ENCODE measurements around the gene IL4I1. TPM values are rescaled to one million over a fixed set of nuclear protein-coding genes. Genes with fewer than 3 reads are reported as not detected.

Gene IL4I1
- total and polyA plus RNA-seq, 2 of the 4 experiments (the other 2 are of a cell fraction), result 0.31 to 0.36 TPM

GRCh38 chr19:49843265-49843664, 53.4 kb downstream of the IL4I1 start:
- no peak overlapping the region for H3K9ac ChIP-seq (ENCODE audit: low read depth, low read length)
- peaks cover 6 to 35% of the 10 kb centered on the region in 2 experiments for H3K79me1 ChIP-seq (ENCODE audit: low read depth in 1 of 2, low read length in 2 of 2)
- no peak overlapping the region for H2AK5ac ChIP-seq (ENCODE audit: low read depth, low read length)
- no peak overlapping the region for H4K5ac ChIP-seq (ENCODE audit: low read depth, low read length)
- intact Hi-C loops (cut with micrococcal nuclease), result no loop called here
- peaks cover 24% of the 10 kb centered on the region for H3K36me3 ChIP-seq (ENCODE audit: control insufficient read depth, insufficient read depth, low read length)
- no peak overlapping the region for H2BK20ac ChIP-seq (ENCODE audit: low read depth, low read length)
- H2BK15ac ChIP-seq (ENCODE audit: low read depth, low read length), result no peak overlapping the region
- H4K91ac ChIP-seq (ENCODE audit: insufficient read depth, low read depth, low read length), result no peak overlapping the region
- CTCF ChIA-PET, result no interaction called here
- 83% methylated on average over 1 of the region's 3 CpGs; no CpG with 5 or more reads in 1 of the 2 experiments for WGBS, 2 experiments (ENCODE audit: extremely low coverage in 2 of 2, insufficient read length in 1 of 2)
- no peak overlapping the region for H4K8ac ChIP-seq (ENCODE audit: low read depth in 2 of 2, low read length in 2 of 2)
- no peak overlapping the region for H3K14ac ChIP-seq (replicated peaks; ENCODE audit: low read depth, low read length)
- POLR2A ChIA-PET (ENCODE audit: unreplicated experiment), result no interaction called here
- dilution Hi-C loops (cut with HindIII; ENCODE audit: low sequenced_read_pairs, unreplicated experiment), result no loop called here
- H3K27me3 ChIP-seq (ENCODE audit: control insufficient read depth, insufficient read depth, low read length), result no peaks in the 10 kb centered on the region
- no peak overlapping the region for H2AFZ ChIP-seq (replicated peaks; ENCODE audit: low read length, poor library complexity)
- no peak overlapping the region for H3K4me2 ChIP-seq (ENCODE audit: low read depth, low read length)
- BruUV-seq (replicated peaks), result no TSS peak
- H3K4me1 ChIP-seq (ENCODE audit: control insufficient read depth, insufficient read depth, low read length), result peaks cover 2% of the 10 kb centered on the region; the same call in 1 of the 2 replicates
- peaks cover 4% of the 10 kb centered on the region; the same call in 1 of the 2 replicates for H4K20me1 ChIP-seq (ENCODE audit: insufficient read depth, low read length)
- no peak overlapping the region for H3K56ac ChIP-seq (ENCODE audit: extremely low read depth, insufficient read depth, low read length)
- no peaks in the 10 kb centered on the region for H3K9me3 ChIP-seq (ENCODE audit: control insufficient read depth, insufficient read depth, low read length)
- no peak overlapping the region for H3K18ac ChIP-seq (ENCODE audit: low read depth, low read length)
- DNase-seq, result no peak
- no peak overlapping the region for H3K27ac ChIP-seq (ENCODE audit: insufficient read depth, low read length)
- peaks cover 12% of the 10 kb centered on the region for H3K9me1 ChIP-seq (ENCODE audit: insufficient read depth, low read length)
- no peak for TF ChIP-seq BHLHE40 (IDR thresholded peaks at IDR 0.05; ENCODE audit: low read depth, low read length)
- TF ChIP-seq RCOR1 (IDR thresholded peaks at IDR 0.05; ENCODE audit: insufficient replicate concordance, low read length), result no peak
- TF ChIP-seq MAZ (IDR thresholded peaks at IDR 0.05; ENCODE audit: borderline replicate concordance, low read depth, low read length), result no peak
- TF ChIP-seq MXI1 (IDR thresholded peaks at IDR 0.05; ENCODE audit: borderline replicate concordance, low read depth, low read length), result no peak
- no peak for TF ChIP-seq RAD21 (IDR thresholded peaks at IDR 0.05; ENCODE audit: low read length)
- no peak for TF ChIP-seq NFE2L2 (IDR thresholded peaks at IDR 0.05; ENCODE audit: low read depth, low read length)
- TF ChIP-seq CEBPB (IDR thresholded peaks at IDR 0.05; ENCODE audit: low read depth, low read length), result no peak
- no peak for TF ChIP-seq CHD1 (IDR thresholded peaks at IDR 0.05; ENCODE audit: low read depth, low read length)
- TF ChIP-seq FOS (IDR thresholded peaks at IDR 0.05; ENCODE audit: low read depth, low read length), result no peak
- TF ChIP-seq ELK1 (IDR thresholded peaks at IDR 0.05; ENCODE audit: borderline replicate concordance, low read depth, low read length), result no peak
- no peak for TF ChIP-seq RFX5 (IDR thresholded peaks at IDR 0.05; ENCODE audit: low read depth, low read length)
- no peak for TF ChIP-seq MAFK (IDR thresholded peaks at IDR 0.05; ENCODE audit: low read depth, low read length)
- TF ChIP-seq POLR2A (IDR thresholded peaks at IDR 0.05; ENCODE audit: low read depth, low read length), result no peak
- no peak for TF ChIP-seq CTCF (conservative IDR thresholded peaks at IDR 0.05; ENCODE audit: low read depth, low read length)
- TF ChIP-seq USF2 (IDR thresholded peaks at IDR 0.05; ENCODE audit: low read depth, low read length), result no peak
- no peak for TF ChIP-seq SMC3 (IDR thresholded peaks at IDR 0.05; ENCODE audit: low read depth, low read length)
- ATAC-seq (ENCODE audit: low read depth), result no peak
- H2AK9ac ChIP-seq (replicated peaks; ENCODE audit: low read depth, low read length, poor library complexity), result no peak overlapping the region
- no peak overlapping the region for H2BK5ac ChIP-seq (ENCODE audit: low read depth, low read length, poor library complexity, severe bottlenecking)
- H3K23ac ChIP-seq (ENCODE audit: low read depth, low read length), result no peak overlapping the region
- H3K4ac ChIP-seq (ENCODE audit: low read depth, low read length), result no peak overlapping the region
- no peak overlapping the region for H3K4me3 ChIP-seq (ENCODE audit: insufficient read depth, low read depth, low read length)
- in situ Hi-C loops (cut with MboI; ENCODE audit: low sequenced_read_pairs), result no loop called here
- H2BK120ac ChIP-seq (ENCODE audit: low read depth, low read length), result no peak overlapping the region
